CD4-positive, alpha-beta T cell (primary cell): Measurements from ENCODE around the gene HRH3. TPM values are rescaled to one million over a fixed set of nuclear protein-coding genes. Genes with fewer than 3 reads are reported as not detected.
A peak's percentile ranks its signal among the peaks of the same experiment; 100 is the strongest.

ENCODE experiments used
- ATAC-seq: fragments of 200-7000 bp; cut with Tn5 transposase; one replicate; pipeline ENCODE4 v1.10.0; 2022; ENCODE audit warnings: mild to moderate bottlenecking; ENCODE audit not compliant: poor library complexity
- CTCF ChIA-PET: fragments of 350-600 bp; sonication (Branson Sonifier 250); formaldehyde crosslinking; loops from one replicate; lab custom pipeline; 2021; ENCODE audit warnings: antibody characterized with exemption, inconsistent platforms; lab: Charles Lee
- POLR2A ChIA-PET: fragments of 350-600 bp; sonication (Branson Sonifier 250); formaldehyde crosslinking; loops from one replicate; lab custom pipeline; 2021; ENCODE audit warnings: antibody characterized with exemption, inconsistent platforms; lab: Charles Lee
- DNase-seq, 14 experiments: peaks; one replicate each; pipeline ENCODE4 v3.0.0-alpha.2; 2013 to 2020; ENCODE audit warnings: mixed read lengths in 2 of 14
- H3K27ac ChIP-seq, 2 donors: one replicate each; pipeline versions ENCODE4 v1.5.1 to v1.7.0; 2013; ENCODE audit warnings: low read length in 2 of 2, low read depth in 1 of 2, mild to moderate bottlenecking in 1 of 2
- H3K27me3 ChIP-seq, 2 experiments: 1 replicate in 1 of 2; 2 replicates in 1 of 2; pipeline versions ENCODE4 v1.6.1 to v1.7.0; 2013; ENCODE audit warnings: low read length in 2 of 2, control low read depth in 1 of 2, mild to moderate bottlenecking in 1 of 2, moderate library complexity in 1 of 2; ENCODE audit not compliant: insufficient read depth in 2 of 2, control insufficient read depth in 1 of 2
- H3K36me3 ChIP-seq: one replicate; pipeline ENCODE4 v1.6.1; 2013; ENCODE audit warnings: low read length, control low read depth; ENCODE audit not compliant: insufficient read depth
- H3K4me1 ChIP-seq: one replicate; pipeline ENCODE4 v1.6.1; 2013; ENCODE audit warnings: low read length, control low read depth; ENCODE audit not compliant: insufficient read depth
- H3K4me3 ChIP-seq: one replicate; pipeline ENCODE4 v1.5.1; 2013; ENCODE audit warnings: mild to moderate bottlenecking, low read length, moderate library complexity
- H3K9me3 ChIP-seq, 2 experiments: 1 replicate in 1 of 2; 2 replicates in 1 of 2; pipeline versions ENCODE4 v1.6.1 to v1.7.0; 2013; ENCODE audit warnings: low read length in 2 of 2, mild to moderate bottlenecking in 2 of 2, control low read depth in 1 of 2, moderate library complexity in 1 of 2; ENCODE audit not compliant: control insufficient read depth in 1 of 2, insufficient read depth in 1 of 2
- H3K27ac Mint-ChIP-seq: one replicate; pipeline ENCODE4 v1.8.0; 2020; ENCODE audit warnings: mixed read lengths
- H3K27me3 Mint-ChIP-seq: one replicate; pipeline ENCODE4 v1.8.0; 2021; ENCODE audit warnings: mixed read lengths
- H3K36me3 Mint-ChIP-seq: one replicate; pipeline ENCODE4 v1.8.0; 2021; ENCODE audit warnings: low read depth, mixed read lengths
- H3K4me1 Mint-ChIP-seq: one replicate; pipeline ENCODE4 v1.8.0; 2021; ENCODE audit warnings: low read depth, mixed read lengths
- H3K4me3 Mint-ChIP-seq: one replicate; pipeline ENCODE4 v1.8.0; 2020; ENCODE audit warnings: mild to moderate bottlenecking, mixed read lengths
- H3K9me3 Mint-ChIP-seq: one replicate; pipeline ENCODE4 v1.8.0; 2020; ENCODE audit warnings: mixed read lengths
- intact Hi-C, 2 experiments: fragments of 100-400 bp; cut with DNase I in 1 of 2; cut with micrococcal nuclease in 1 of 2; formaldehyde crosslinking; loops; one replicate each; pipeline versions ENCODE4 v1.15.1 to v1.9.0; 2023 to 2025; cut with DNase I, micrococcal nuclease
- total RNA-seq, 174 experiments: library from RNA in 2 of 174; stranded (reverse) in 2 of 174; gene quantifications; one replicate each; pipeline ENCODE4 v1.2.3 and lab custom pipeline; 2021 to 2026
- TF ChIP-seq, protein P1 (sequence below): fragments of 200-600 bp; IDR thresholded peaks from one replicate; pipeline ENCODE4 v1.8.0; 2022; ENCODE audit warnings: antibody characterized with exemption, mild to moderate bottlenecking

Gene HRH3
- total RNA-seq, 2 experiments from 2014 or later: not detected

DNA sequence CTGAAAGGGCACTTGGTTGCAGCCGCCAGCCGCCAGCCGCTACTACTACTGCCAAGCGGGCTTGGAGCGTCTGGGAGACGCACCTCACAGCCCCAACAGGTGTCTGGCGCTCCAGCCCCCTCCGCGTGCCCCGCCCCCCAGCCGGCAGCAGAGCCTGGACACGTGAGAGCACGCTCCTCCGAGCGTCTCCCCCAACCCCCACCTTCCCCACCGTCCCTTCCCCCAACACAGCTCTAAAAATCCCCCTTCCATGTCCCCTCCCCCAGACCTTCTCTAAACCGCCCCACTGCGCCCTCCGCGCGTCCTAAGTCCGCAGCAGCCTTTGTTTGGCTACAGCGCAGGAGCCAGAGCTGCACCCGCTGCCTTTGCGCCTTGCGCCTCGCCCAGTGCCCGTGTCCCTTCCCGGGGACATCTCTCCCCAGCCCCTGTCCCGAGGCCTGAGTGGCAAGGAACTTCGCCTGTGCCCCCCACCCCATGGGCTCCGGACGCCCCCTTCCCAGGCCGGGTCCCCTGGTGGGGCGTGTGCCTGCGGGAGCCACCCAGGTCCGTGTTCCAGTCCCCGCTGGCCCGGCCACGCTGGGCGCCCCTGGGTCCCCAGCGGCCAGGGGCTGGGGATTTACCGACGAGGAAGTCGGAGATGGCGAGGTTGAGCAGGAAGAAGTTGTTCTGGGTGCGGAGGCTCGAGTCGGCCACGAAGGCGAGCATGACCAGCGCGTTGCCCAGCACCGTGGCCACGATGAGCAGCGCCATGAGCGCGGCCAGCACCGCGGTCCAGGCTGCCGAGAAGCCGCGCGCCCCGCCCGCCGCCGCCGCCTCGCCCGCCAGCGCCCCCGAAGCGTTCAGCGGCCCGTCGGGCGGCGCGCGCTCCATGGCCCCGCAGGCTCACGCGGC, 732 bp downstream of the HRH3 start:
- H3K27ac Mint-ChIP-seq: no peak overlapping the region
- peak; percentile 30 for ATAC-seq
- POLR2A ChIA-PET: no interaction called here
- intact Hi-C loops: no loop called here
- peaks cover 54% of the 10 kb centered on the region for H3K27me3 Mint-ChIP-seq
- peaks cover 53 to 57% of the 10 kb centered on the region in 2 experiments for H3K27me3 ChIP-seq
- no peaks in the 10 kb centered on the region for H3K36me3 ChIP-seq
- CTCF ChIA-PET: no interaction called here
- H3K36me3 Mint-ChIP-seq: no peaks in the 10 kb centered on the region
- peaks cover 16% of the 10 kb centered on the region for H3K4me1 ChIP-seq
- no peaks in the 10 kb centered on the region for H3K4me1 Mint-ChIP-seq
- H3K4me3 ChIP-seq: no peak overlapping the region
- H3K9me3 ChIP-seq: peaks cover 0 to 22% of the 10 kb centered on the region in 2 experiments
- H3K9me3 Mint-ChIP-seq: no peaks in the 10 kb centered on the region
- H3K27ac ChIP-seq: no peak overlapping the region
- TF ChIP-seq, protein P1, sequence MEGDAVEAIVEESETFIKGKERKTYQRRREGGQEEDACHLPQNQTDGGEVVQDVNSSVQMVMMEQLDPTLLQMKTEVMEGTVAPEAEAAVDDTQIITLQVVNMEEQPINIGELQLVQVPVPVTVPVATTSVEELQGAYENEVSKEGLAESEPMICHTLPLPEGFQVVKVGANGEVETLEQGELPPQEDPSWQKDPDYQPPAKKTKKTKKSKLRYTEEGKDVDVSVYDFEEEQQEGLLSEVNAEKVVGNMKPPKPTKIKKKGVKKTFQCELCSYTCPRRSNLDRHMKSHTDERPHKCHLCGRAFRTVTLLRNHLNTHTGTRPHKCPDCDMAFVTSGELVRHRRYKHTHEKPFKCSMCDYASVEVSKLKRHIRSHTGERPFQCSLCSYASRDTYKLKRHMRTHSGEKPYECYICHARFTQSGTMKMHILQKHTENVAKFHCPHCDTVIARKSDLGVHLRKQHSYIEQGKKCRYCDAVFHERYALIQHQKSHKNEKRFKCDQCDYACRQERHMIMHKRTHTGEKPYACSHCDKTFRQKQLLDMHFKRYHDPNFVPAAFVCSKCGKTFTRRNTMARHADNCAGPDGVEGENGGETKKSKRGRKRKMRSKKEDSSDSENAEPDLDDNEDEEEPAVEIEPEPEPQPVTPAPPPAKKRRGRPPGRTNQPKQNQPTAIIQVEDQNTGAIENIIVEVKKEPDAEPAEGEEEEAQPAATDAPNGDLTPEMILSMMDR: no peak
- peak in 1 of 14 experiments; percentile 23 for DNase-seq
- H3K4me3 Mint-ChIP-seq: no peak overlapping the region

DNA sequence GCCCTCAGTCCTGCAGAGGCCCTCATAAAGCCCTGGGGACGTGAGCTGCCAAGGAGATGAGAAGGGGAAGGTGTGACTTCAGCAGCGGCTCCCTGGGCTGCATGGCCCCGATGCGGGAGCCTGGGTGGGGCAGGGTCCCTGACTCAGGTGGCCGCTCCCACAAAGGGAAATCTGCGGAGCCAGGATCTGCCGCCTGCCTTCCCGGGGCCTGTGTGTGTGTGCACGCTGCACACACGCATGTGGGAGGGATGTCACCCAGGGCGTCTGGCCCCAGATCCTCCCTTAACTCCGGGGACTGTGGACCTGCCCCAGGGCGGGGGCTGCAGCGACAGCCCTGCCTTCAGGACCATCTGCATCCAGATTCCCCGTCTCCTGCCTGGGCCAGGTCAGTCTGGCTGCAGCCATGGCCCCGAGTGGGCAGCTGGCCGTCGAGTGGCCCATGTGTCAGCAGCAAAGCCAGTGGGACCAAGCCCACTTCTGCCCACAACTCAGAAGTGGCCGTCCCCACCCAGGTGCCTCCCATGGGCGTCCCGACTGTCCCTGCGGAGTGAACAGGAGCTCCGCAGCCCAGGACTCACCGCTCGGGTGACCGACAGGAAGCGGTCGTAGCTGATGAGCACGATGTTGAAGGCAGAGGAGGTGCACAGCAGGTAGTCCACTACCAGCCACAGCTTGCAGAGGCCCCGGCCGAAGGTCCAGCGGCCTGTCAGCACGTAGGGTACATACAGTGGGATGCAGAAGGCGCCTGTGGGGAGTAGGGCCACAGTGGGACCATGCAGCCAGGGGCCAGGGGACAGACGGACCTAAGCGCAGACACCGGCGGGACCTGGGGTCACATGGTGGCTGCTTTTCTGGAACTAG, 1.9 kb downstream of the HRH3 start:
- ChIA-PET CTCF (no interaction called here), POLR2A (no interaction called here)
- DNase-seq: no peak
- H3K9me3 Mint-ChIP-seq: no peaks in the 10 kb centered on the region
- ATAC-seq: no peak
- H3K27me3 ChIP-seq: peaks cover 49 to 55% of the 10 kb centered on the region in 2 experiments
- peaks cover 0 to 23% of the 10 kb centered on the region in 2 experiments for H3K9me3 ChIP-seq
- H3K36me3 ChIP-seq: no peaks in the 10 kb centered on the region
- H3K36me3 Mint-ChIP-seq: no peaks in the 10 kb centered on the region
- H3K4me3 Mint-ChIP-seq: no peak overlapping the region
- no peaks in the 10 kb centered on the region for H3K4me1 Mint-ChIP-seq
- no peak overlapping the region for H3K27ac Mint-ChIP-seq
- H3K27ac ChIP-seq: no peak overlapping the region
- TF ChIP-seq, protein P1: no peak
- H3K4me3 ChIP-seq: no peak overlapping the region
- intact Hi-C loops: no loop called here
- peaks cover 16% of the 10 kb centered on the region for H3K4me1 ChIP-seq
- H3K27me3 Mint-ChIP-seq: peaks cover 53% of the 10 kb centered on the region

DNA sequence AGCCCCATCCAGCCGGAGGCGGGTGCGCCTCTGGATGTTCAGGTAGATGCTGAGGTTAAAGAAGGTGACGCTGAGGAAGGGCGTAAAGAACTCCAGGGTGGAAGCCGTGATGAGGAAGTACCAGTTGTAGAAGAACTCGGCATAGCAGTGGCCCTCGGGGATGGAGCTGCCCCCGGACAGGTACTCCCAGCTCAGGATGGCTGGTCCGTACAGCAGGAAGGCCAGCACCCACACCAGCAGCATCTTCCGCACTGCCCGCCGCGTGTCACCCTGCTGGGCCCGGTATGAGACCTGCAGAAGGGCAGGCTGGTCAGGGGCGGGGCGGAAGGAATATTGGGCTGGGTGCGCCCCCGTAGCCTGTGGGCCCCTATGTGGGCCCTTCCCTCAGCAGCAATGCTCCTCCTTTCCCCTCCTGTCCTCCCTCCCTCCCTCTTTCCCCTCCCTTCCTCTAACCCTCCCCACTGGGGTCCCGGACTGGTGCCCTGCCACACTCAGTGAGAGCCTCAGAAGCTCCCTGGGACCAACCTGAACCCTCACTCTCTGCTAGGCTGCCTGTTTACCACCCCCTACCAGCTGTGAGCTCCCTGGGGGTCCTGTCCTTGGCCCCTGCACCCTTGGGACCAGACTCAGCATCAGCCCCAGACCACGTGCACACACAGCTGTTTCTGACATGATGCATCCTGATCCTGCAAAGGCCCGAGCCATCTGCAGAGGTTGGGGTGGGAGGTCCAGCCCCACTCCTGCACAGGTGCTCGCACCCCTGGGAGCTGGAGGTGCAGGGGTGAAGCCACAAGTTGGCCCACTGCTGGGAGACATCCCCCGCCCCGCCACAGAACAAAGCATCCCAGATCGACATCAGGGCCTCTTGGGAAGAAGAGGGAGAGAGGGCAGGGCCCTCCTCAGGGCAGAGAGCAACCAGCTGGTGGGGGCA, 3.2 kb downstream of the HRH3 start:
- ATAC-seq: no peak
- H3K4me3 Mint-ChIP-seq: no peak overlapping the region
- no peaks in the 10 kb centered on the region for H3K4me1 Mint-ChIP-seq
- H3K4me3 ChIP-seq: no peak overlapping the region
- H3K27ac Mint-ChIP-seq: no peak overlapping the region
- peaks cover 39 to 46% of the 10 kb centered on the region in 2 experiments for H3K27me3 ChIP-seq
- TF ChIP-seq, protein P1: no peak
- no peaks in the 10 kb centered on the region for H3K36me3 Mint-ChIP-seq
- CTCF ChIA-PET: no interaction called here
- H3K9me3 Mint-ChIP-seq: no peaks in the 10 kb centered on the region
- no peak for DNase-seq
- H3K4me1 ChIP-seq: peaks cover 16% of the 10 kb centered on the region
- intact Hi-C loops: no loop called here
- H3K27me3 Mint-ChIP-seq: peaks cover 43% of the 10 kb centered on the region
- H3K36me3 ChIP-seq: no peaks in the 10 kb centered on the region
- POLR2A ChIA-PET: no interaction called here
- no peak overlapping the region for H3K27ac ChIP-seq
- peaks cover 0 to 23% of the 10 kb centered on the region in 2 experiments for H3K9me3 ChIP-seq
